HEK293T (cell line): ENCODE results near the gene PTCD2.

ENCODE experiments used
- PKNOX1 ChIP-seq: fragments of 450-650 bp; IDR thresholded peaks from 2 replicates; pipeline ENCODE4 v1.6.1; 2016
- SUZ12 ChIP-seq: fragments of 450-650 bp; IDR thresholded peaks from 2 replicates; pipeline ENCODE4 v1.6.1; 2016; ENCODE audit warnings: mild to moderate bottlenecking
- TARDBP ChIP-seq: fragments of 450-650 bp; IDR thresholded peaks from 2 replicates; pipeline ENCODE4 v1.6.1; 2016
- ZNF384 ChIP-seq: fragments of 450-650 bp; IDR thresholded peaks from 2 replicates; pipeline ENCODE4 v1.6.1; 2016

GRCh38 chr5:72407078-72407477 is 86.9 kb downstream of the PTCD2 start:
- TF ChIP-seq PKNOX1 (no peak), TARDBP (no peak), ZNF384 (no peak), SUZ12 (no peak)
